ENCODE measurements around the gene POT1. TPM values are rescaled to one million over a fixed set of nuclear protein-coding genes. Genes with fewer than 3 reads are reported as not detected.

The POT1 gene
- total and polyA plus RNA-seq, 2 donors (not counting 3 experiments of a cell fraction or from before 2014, with no cell fraction given), result 11.1 to 22.4 TPM

DNA sequence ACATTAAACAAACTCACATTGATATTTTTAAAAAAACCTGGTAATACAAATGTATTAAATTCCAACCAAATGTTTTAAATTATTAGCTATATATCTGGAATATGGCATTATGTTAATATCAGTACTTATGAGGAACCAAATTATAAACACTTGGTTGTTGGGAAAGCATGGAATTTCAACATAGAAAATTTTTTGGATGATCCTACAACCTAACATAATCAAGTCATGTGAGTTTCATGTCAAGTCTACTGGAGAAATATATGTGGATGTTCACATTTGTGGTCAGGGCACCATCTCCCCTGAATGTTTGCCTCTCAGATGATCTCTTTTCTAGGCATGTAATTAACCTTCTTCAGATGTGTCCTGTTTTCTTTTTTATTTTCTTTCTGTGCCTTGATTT is 5.2 kb upstream of the POT1 start:
- H3K79me2 ChIP-seq (ENCODE audit: control insufficient read depth, insufficient read depth, low read length), result no peaks in the 10 kb centered on the region
- POLR2A ChIA-PET, result no interaction called here
- no peak for DNase-seq (ENCODE audit: low read depth, low spot score)
- dilution Hi-C loops (cut with MboI; ENCODE audit: extremely low pct_ligation_motif_present, low sequenced_read_pairs) (no loop called here), intact Hi-C loops (cut with micrococcal nuclease) (no loop called here)
- no peak for FAIRE-seq
- no peaks in the 10 kb centered on the region for H3K36me3 ChIP-seq (ENCODE audit: control insufficient read depth in 2 of 2, extremely low read depth in 1 of 2, insufficient read depth in 2 of 2, low read length in 2 of 2)
- H3K27me3 ChIP-seq (ENCODE audit: control insufficient read depth in 2 of 2, insufficient read depth in 2 of 2, low read length in 2 of 2), result peaks cover 0 to 3% of the 10 kb centered on the region in 2 experiments
- no peak overlapping the region for H3K27ac ChIP-seq (ENCODE audit: insufficient read depth, low read depth, low read length)
- H3K4me3 ChIP-seq (replicated peaks in 1 of 3; ENCODE audit: insufficient read depth in 1 of 3, low read depth in 1 of 3, low read length in 3 of 3), result no peak overlapping the region
- H3K4me2 ChIP-seq (ENCODE audit: insufficient read depth, low read length), result no peak overlapping the region
- no peaks in the 10 kb centered on the region for H3K4me1 ChIP-seq (ENCODE audit: control insufficient read depth, extremely low read depth, insufficient read depth, low read length)
- H3K9me1 ChIP-seq (replicated peaks; ENCODE audit: control insufficient read depth, extremely low read depth, insufficient read depth, low read length), result no peaks in the 10 kb centered on the region
- no peaks in the 10 kb centered on the region for H4K20me1 ChIP-seq (replicated peaks; ENCODE audit: control insufficient read depth, extremely low read depth, insufficient read depth, low read length)
- H3K9ac ChIP-seq (replicated peaks; ENCODE audit: extremely low read depth, insufficient read depth, low read length), result no peak overlapping the region
- TF ChIP-seq GATA2 (IDR thresholded peaks at IDR 0.05; ENCODE audit: insufficient read depth, insufficient read length, low read depth, low read length) (no peak), CTCF (IDR thresholded peaks at IDR 0.05; ENCODE audit: extremely low read depth in 1 of 2, insufficient read depth in 1 of 2, low read depth in 1 of 2, low read length in 2 of 2) (no peak), POLR2A (IDR thresholded peaks at IDR 0.05; ENCODE audit: low read depth, low read length) (no peak), POLR2AphosphoS5 (IDR thresholded peaks at IDR 0.05; ENCODE audit: insufficient read depth, low read depth, low read length) (no peak), EZH2 (IDR thresholded peaks at IDR 0.05; ENCODE audit: borderline replicate concordance, low read depth, low read length, severe bottlenecking) (no peak), JUN (IDR thresholded peaks at IDR 0.05; ENCODE audit: borderline replicate concordance, insufficient read depth, insufficient read length, low read depth) (no peak), FOS (IDR thresholded peaks at IDR 0.05; ENCODE audit: borderline replicate concordance, insufficient read depth, low read length) (no peak), MYC (IDR thresholded peaks at IDR 0.05; ENCODE audit: low read depth, low read length) (no peak), MAX (IDR thresholded peaks at IDR 0.05; ENCODE audit: insufficient read depth, insufficient read length) (no peak)
- BruUV-seq (replicated peaks), result no TSS peak
- H3K9me3 ChIP-seq (replicated peaks; ENCODE audit: control insufficient read depth, insufficient read depth, low read length), result no peaks in the 10 kb centered on the region
- H2AFZ ChIP-seq (ENCODE audit: low read depth, low read length), result no peak overlapping the region
- CTCF ChIA-PET, result no interaction called here
